Stomach (tissue), 9 donors: ENCODE results near the gene NRP1. TPM values are rescaled to one million over a fixed set of nuclear protein-coding genes. Genes with fewer than 3 reads are reported as not detected.

ENCODE experiments used
- DNase-seq, 2 donors: peaks; one replicate each; pipeline versions ENCODE4 v3.0.0 to v3.0.0-alpha.2; 2013 to 2019
- H3K27ac ChIP-seq, 5 donors: fragments of 200-600 bp in 4 of 5; sonication (generic) in 4 of 5; one replicate each; pipeline ENCODE4 v1.5.1; 2013 to 2019; ENCODE audit warnings: mild to moderate bottlenecking in 1 of 5, moderate library complexity in 1 of 5
- H3K27me3 ChIP-seq, 3 donors: fragments of 200-600 bp; sonication (generic); one replicate each; pipeline ENCODE4 v1.5.1; 2017 to 2019; ENCODE audit warnings: mixed run types in 1 of 3
- H3K36me3 ChIP-seq, 4 donors: fragments of 200-600 bp; sonication (generic); 1 replicate in 3 of 4; 2 replicates in 1 of 4; pipeline ENCODE4 v1.5.1; 2016 to 2019
- H3K4me1 ChIP-seq, 4 donors: fragments of 200-600 bp; sonication (generic); one replicate each; pipeline ENCODE4 v1.5.1; 2016 to 2019
- H3K4me3 ChIP-seq, 4 donors: fragments of 200-600 bp; sonication (generic) in 3 of 4; one replicate each; pipeline ENCODE4 v1.5.1; 2016 to 2019; ENCODE audit warnings: mild to moderate bottlenecking in 1 of 4
- H3K9me3 ChIP-seq, 4 donors: fragments of 200-600 bp; sonication (generic); one replicate each; pipeline ENCODE4 v1.5.1; 2016 to 2019
- CTCF ChIP-seq, 7 experiments: fragments of 450-650 bp in 4 of 7; fragments of 200-600 bp in 3 of 7; sonication (generic) in 3 of 7; IDR thresholded peaks; one replicate each; pipeline ENCODE4 v1.5.1; 2016 to 2019; ENCODE audit warnings: antibody characterized with exemption in 7 of 7, control low read depth in 2 of 7, mild to moderate bottlenecking in 1 of 7
- EP300 ChIP-seq: sonication (generic); formaldehyde crosslinking; IDR thresholded peaks from one replicate; pipeline ENCODE4 v1.6.1; 2017; ENCODE audit warnings: antibody characterized with exemption
- POLR2A ChIP-seq, 4 donors: fragments of 450-650 bp; IDR thresholded peaks; one replicate each; pipeline ENCODE4 v1.6.1; 2016; ENCODE audit warnings: antibody characterized with exemption in 4 of 4, control low read depth in 2 of 4, mild to moderate bottlenecking in 1 of 4, moderate library complexity in 1 of 4
- POLR2AphosphoS5 ChIP-seq, 3 donors: sonication (generic); formaldehyde crosslinking; IDR thresholded peaks; one replicate each; pipeline ENCODE4 v1.6.1; 2016; ENCODE audit warnings: antibody characterized with exemption in 3 of 3
- WGBS, 5 donors: extraction: QIAGEN DNeasy Blood & Tissue Kit in 3 of 5; methylation state at CpG; one replicate each; pipeline versions ENCODE4 v1.1.5 to v1.1.7; 2013 to 2018; 5-methylcytosine and 5-hydroxymethylcytosine counted together
- intact Hi-C: fragments of 100-400 bp; cut with DNase I; formaldehyde crosslinking; loops from one replicate; pipeline ENCODE4 v1.15.1; 2023; ENCODE audit warnings: low total_unique reads
- polyA plus RNA-seq, 3 donors: library from polyadenylated mRNA; stranded (reverse); fragments of 200-250 nt; gene quantifications; one replicate each; pipeline ENCODE4 v1.2.3, GENCODE V29; 2013
- total RNA-seq, 5 donors: library from RNA; depleted of rRNA; stranded (reverse); fragments of >200 nt; gene quantifications; one replicate each; pipeline versions ENCODE4 v1.1.0 to v1.2.3, GENCODE V29; 2014 to 2016
- donor health status: healthy with polysubstance abuse.
- donor health status: Bipolar disorder and iron deficiency.
- donor health status: healthy.

NRP1 gene
- total and polyA plus RNA-seq, 8 donors, result 4.6 to 94.7 (median 13.0) TPM

- no peaks in the 10 kb centered on the region for H3K9me3 ChIP-seq
- peaks cover 13 to 47% (median 23%) of the 10 kb centered on the region in 4 donors for H3K4me1 ChIP-seq
- 69 to 84% (median 80%) methylated on average over 4 of the region's 4 CpGs for WGBS, 5 donors
- no peak for DNase-seq
- intact Hi-C loops, result no loop called here
- no peak overlapping the region for H3K4me3 ChIP-seq
- no peaks in the 10 kb centered on the region for H3K27me3 ChIP-seq
- H3K36me3 ChIP-seq, result peaks cover 0 to 28% (median 9%) of the 10 kb centered on the region in 4 donors
- TF ChIP-seq POLR2AphosphoS5 (IDR thresholded peaks at IDR 0.05) (no peak), CTCF (IDR thresholded peaks at IDR 0.05) (no peak), POLR2A (IDR thresholded peaks at IDR 0.05) (no peak), EP300 (no peak)
- peak overlapping the region in 4 of 5 donors; percentile 53 to 69 (median 58) for H3K27ac ChIP-seq
Observed at GRCh38 chr10:33263453-33263852, 71.0 kb downstream of the NRP1 start.

GRCh38 chr10:33262871-33263270, 71.6 kb downstream of the NRP1 start:
- peaks cover 0 to 24% (median 12%) of the 10 kb centered on the region in 4 donors for H3K36me3 ChIP-seq
- intact Hi-C loops, result no loop called here
- no peaks in the 10 kb centered on the region for H3K27me3 ChIP-seq
- peaks cover 13 to 47% (median 23%) of the 10 kb centered on the region in 4 donors for H3K4me1 ChIP-seq
- peak overlapping the region in 1 of 5 donors; percentile 69 for H3K27ac ChIP-seq
- no peaks in the 10 kb centered on the region for H3K9me3 ChIP-seq
- TF ChIP-seq EP300 (no peak), CTCF (IDR thresholded peaks at IDR 0.05) (no peak), POLR2A (IDR thresholded peaks at IDR 0.05) (no peak), POLR2AphosphoS5 (IDR thresholded peaks at IDR 0.05) (no peak)
- no peak overlapping the region for H3K4me3 ChIP-seq
- DNase-seq, result no peak
- WGBS, 5 donors, result 58 to 78% (median 75%) methylated on average over 3 of the region's 3 CpGs

- H3K4me3 ChIP-seq, result no peak overlapping the region
- H3K27ac ChIP-seq, result no peak overlapping the region
- DNase-seq, result no peak
- H3K36me3 ChIP-seq, result peaks cover 0 to 41% (median 16%) of the 10 kb centered on the region in 4 donors
- no peaks in the 10 kb centered on the region for H3K9me3 ChIP-seq
- H3K27me3 ChIP-seq, result no peaks in the 10 kb centered on the region
- intact Hi-C loops, result no loop called here
- H3K4me1 ChIP-seq, result peaks cover 13 to 38% (median 19%) of the 10 kb centered on the region in 4 donors
- no peak for TF ChIP-seq CTCF (IDR thresholded peaks at IDR 0.05)
- no peak for TF ChIP-seq POLR2A (IDR thresholded peaks at IDR 0.05)
- no peak for TF ChIP-seq POLR2AphosphoS5 (IDR thresholded peaks at IDR 0.05)
- TF ChIP-seq EP300, result no peak
- 71 to 81% (median 76%) methylated on average over 5 of the region's 5 CpGs for WGBS, 5 donors
Observed at GRCh38 chr10:33260403-33261149, 73.9 kb downstream of the NRP1 start.

GRCh38 chr10:33258967-33259366, 75.5 kb downstream of the NRP1 start:
- no peak for DNase-seq
- H3K36me3 ChIP-seq, result peaks cover 0 to 47% (median 17%) of the 10 kb centered on the region in 4 donors
- no peaks in the 10 kb centered on the region for H3K9me3 ChIP-seq
- H3K27ac ChIP-seq, result no peak overlapping the region
- no peak overlapping the region for H3K4me3 ChIP-seq
- TF ChIP-seq EP300 (no peak), POLR2A (IDR thresholded peaks at IDR 0.05) (no peak), CTCF (IDR thresholded peaks at IDR 0.05) (no peak), POLR2AphosphoS5 (IDR thresholded peaks at IDR 0.05) (no peak)
- WGBS, 5 donors, result 64 to 79% (median 76%) methylated on average over 9 of the region's 9 CpGs
- H3K4me1 ChIP-seq, result peaks cover 0 to 22% (median 11%) of the 10 kb centered on the region in 4 donors
- H3K27me3 ChIP-seq, result no peaks in the 10 kb centered on the region
- intact Hi-C loops, result no loop called here
